Cardiac fibroblast (primary cell): ENCODE results near the gene CCL14.
A peak's percentile ranks its signal among the peaks of the same experiment; 100 is the strongest.
"Not testable (repeated sequence)": the region's sequence is repeated elsewhere in the genome, so short reads cannot be mapped to it uniquely, and the experiment has no call there.

Source experiments
- DNase-seq, 2 donors: peaks; one replicate each; pipeline versions ENCODE4 v3.0.0 to v3.0.0-alpha.2; 2010; ENCODE audit warnings: low read depth in 2 of 2
- H3K4me3 ChIP-seq, 2 donors: replicated peaks in 1 of 2; 1 replicate in 1 of 2; 2 replicates in 1 of 2; pipeline ENCODE4 v1.5.1; 2011; ENCODE audit warnings: low read depth in 2 of 2, low read length in 2 of 2, mild to moderate bottlenecking in 2 of 2, moderate library complexity in 1 of 2
- CTCF ChIP-seq: IDR thresholded peaks from one replicate; pipeline ENCODE4 v1.5.1; 2011; ENCODE audit warnings: low read depth, mild to moderate bottlenecking, low read length, inconsistent platforms

CCL14 gene

GRCh38 chr17:36017799-36018198, 31.3 kb upstream of the CCL14 start, which contains the start of gene CCL23:
CCL23 (minus strand) TSS chr17:36017972; CDS start chr17:36017897, 75 bp downstream.
- no peak within 1 kb of the TSS for H3K4me3 ChIP-seq
- TF ChIP-seq CTCF, result no peak
- no peak for DNase-seq

- TF ChIP-seq CTCF, result no peak
- DNase-seq, result no peak
- no peak overlapping the region for H3K4me3 ChIP-seq
These were observed 30.0 kb upstream of the CCL14 start for GRCh38 chr17:36016555-36016954.

GRCh38 chr17:36015895-36016294, 29.4 kb upstream of the CCL14 start:
- not testable (repeated sequence) for DNase-seq, H3K4me3 ChIP-seq

GRCh38 chr17:36014946-36015345, 28.4 kb upstream of the CCL14 start:
- no peak for TF ChIP-seq CTCF
- no peak overlapping the region for H3K4me3 ChIP-seq
- DNase-seq, result no peak

GRCh38 chr17:36011201-36011600, 24.7 kb upstream of the CCL14 start:
- H3K4me3 ChIP-seq, result no peak overlapping the region
- DNase-seq, result no peak
- TF ChIP-seq CTCF, result no peak

GRCh38 chr17:36008998-36009665, 22.6 kb upstream of the CCL14 start:
- no peak overlapping the region for H3K4me3 ChIP-seq
- peak; percentile 59 for TF ChIP-seq CTCF
- DNase-seq, result peak; percentile 21 to 47

- H3K4me3 ChIP-seq, result no peak overlapping the region
- DNase-seq, result no peak
- TF ChIP-seq CTCF, result no peak
These were observed 18.1 kb upstream of the CCL14 start for GRCh38 chr17:36004594-36005108.
